ENCODE results near the gene TFCP2L1. TPM values are rescaled to one million over a fixed set of nuclear protein-coding genes. Genes with fewer than 3 reads are reported as not detected.

The TFCP2L1 gene
- total RNA-seq, 1 experiment from 2014 or later: 2.4 TPM

- DNase-seq (no peak), ATAC-seq (no peak)
- Histone ChIP-seq H4K20me1 (ENCODE audit: low read length) (no peaks in the 10 kb centered on the region), H2AFZ (ENCODE audit: low read length) (no peak overlapping the region), H3K4me1 (ENCODE audit: insufficient read depth, low read length) (no peaks in the 10 kb centered on the region; the same call in 1 of the 2 replicates), H3K9me3 (ENCODE audit: low read length) (no peaks in the 10 kb centered on the region), H3F3A (ENCODE audit: low read length, unreplicated experiment) (no peaks in the 10 kb centered on the region), H3K36me3 (ENCODE audit: low read depth, low read length) (no peaks in the 10 kb centered on the region), H3K79me2 (ENCODE audit: low read length) (no peaks in the 10 kb centered on the region), H3K27ac (ENCODE audit: low read length) (no peak overlapping the region), H3K9me2 (replicated peaks; ENCODE audit: low read length) (no peaks in the 10 kb centered on the region), H3K4me3 (ENCODE audit: low read length) (no peak overlapping the region), H3K27me3 (ENCODE audit: low read length) (no peaks in the 10 kb centered on the region), H3K4me2 (ENCODE audit: low read length) (no peak overlapping the region), H3K9ac (ENCODE audit: low read length) (no peak overlapping the region)
- BruUV-seq (replicated peaks): no TSS peak
- ChIA-PET CTCF (no interaction called here), POLR2A (ENCODE audit: unreplicated experiment) (interaction anchor here (0.5 kb wide), 1 partner anchor 100 kb away, joined by 3 read pairs; no protein-coding TSS in a partner anchor)
- intact Hi-C loops (cut with micrococcal nuclease): no loop called here
- TF ChIP-seq EZH2 (IDR thresholded peaks at IDR 0.05; ENCODE audit: low read length, unreplicated experiment) (no peak), CTCF (conservative IDR thresholded peaks at IDR 0.05; ENCODE audit: low read depth, low read length) (no peak), EZH2phosphoT487 (IDR thresholded peaks at IDR 0.05; ENCODE audit: borderline replicate concordance, low read length) (no peak)
Observed at GRCh38 chr2:121175326-121175725, 109.7 kb downstream of the TFCP2L1 start.

- no peaks in the 10 kb centered on the region for H3F3A ChIP-seq (ENCODE audit: low read length, unreplicated experiment)
- ChIA-PET POLR2A (ENCODE audit: unreplicated experiment) (no interaction called here), CTCF (no interaction called here)
- H4K20me1 ChIP-seq (ENCODE audit: low read length): no peaks in the 10 kb centered on the region
- H3K4me3 ChIP-seq (ENCODE audit: low read length): no peak overlapping the region
- no peaks in the 10 kb centered on the region for H3K9me2 ChIP-seq (replicated peaks; ENCODE audit: low read length)
- no peak for ATAC-seq
- intact Hi-C loops (cut with micrococcal nuclease): no loop called here
- H2AFZ ChIP-seq (ENCODE audit: low read length): no peak overlapping the region
- no peak for DNase-seq
- no peaks in the 10 kb centered on the region for H3K9me3 ChIP-seq (ENCODE audit: low read length)
- H3K4me1 ChIP-seq (ENCODE audit: insufficient read depth, low read length): no peaks in the 10 kb centered on the region; the same call in 1 of the 2 replicates
- H3K27me3 ChIP-seq (ENCODE audit: low read length): no peaks in the 10 kb centered on the region
- no peak overlapping the region for H3K4me2 ChIP-seq (ENCODE audit: low read length)
- no TSS peak for BruUV-seq (replicated peaks)
- TF ChIP-seq EZH2phosphoT487 (IDR thresholded peaks at IDR 0.05; ENCODE audit: borderline replicate concordance, low read length): no peak
- no peak for TF ChIP-seq EZH2 (IDR thresholded peaks at IDR 0.05; ENCODE audit: low read length, unreplicated experiment)
- TF ChIP-seq CTCF (conservative IDR thresholded peaks at IDR 0.05; ENCODE audit: low read depth, low read length): no peak
- no peaks in the 10 kb centered on the region for H3K79me2 ChIP-seq (ENCODE audit: low read length)
- no peak overlapping the region for H3K27ac ChIP-seq (ENCODE audit: low read length)
- H3K9ac ChIP-seq (ENCODE audit: low read length): no peak overlapping the region
- no peaks in the 10 kb centered on the region for H3K36me3 ChIP-seq (ENCODE audit: low read depth, low read length)
Observed at GRCh38 chr2:121173806-121174205, 111.2 kb downstream of the TFCP2L1 start.

- H3K4me3 ChIP-seq (ENCODE audit: low read length): no peak overlapping the region
- DNase-seq: peak; percentile 58
- H3K27me3 ChIP-seq (ENCODE audit: low read length): no peaks in the 10 kb centered on the region
- ChIA-PET POLR2A (ENCODE audit: unreplicated experiment) (no interaction called here), CTCF (no interaction called here)
- H3K79me2 ChIP-seq (ENCODE audit: low read length): no peaks in the 10 kb centered on the region
- no peak overlapping the region for H2AFZ ChIP-seq (ENCODE audit: low read length)
- H3K4me2 ChIP-seq (ENCODE audit: low read length): no peak overlapping the region
- H3K36me3 ChIP-seq (ENCODE audit: low read depth, low read length): no peaks in the 10 kb centered on the region
- no peak for ATAC-seq
- BruUV-seq (replicated peaks): no TSS peak
- H3K4me1 ChIP-seq (ENCODE audit: insufficient read depth, low read length): no peaks in the 10 kb centered on the region; the same call in 1 of the 2 replicates
- H3K9ac ChIP-seq (ENCODE audit: low read length): no peak overlapping the region
- intact Hi-C loops (cut with micrococcal nuclease): no loop called here
- H4K20me1 ChIP-seq (ENCODE audit: low read length): no peaks in the 10 kb centered on the region
- no peaks in the 10 kb centered on the region for H3K9me2 ChIP-seq (replicated peaks; ENCODE audit: low read length)
- no peaks in the 10 kb centered on the region for H3K9me3 ChIP-seq (ENCODE audit: low read length)
- TF ChIP-seq CTCF (conservative IDR thresholded peaks at IDR 0.05; ENCODE audit: low read depth, low read length) (no peak), EZH2 (IDR thresholded peaks at IDR 0.05; ENCODE audit: low read length, unreplicated experiment) (no peak), EZH2phosphoT487 (IDR thresholded peaks at IDR 0.05; ENCODE audit: borderline replicate concordance, low read length) (no peak)
- no peak overlapping the region for H3K27ac ChIP-seq (ENCODE audit: low read length)
- no peaks in the 10 kb centered on the region for H3F3A ChIP-seq (ENCODE audit: low read length, unreplicated experiment)
Observed at GRCh38 chr2:121173112-121173511, 111.9 kb downstream of the TFCP2L1 start.
